ENCODE data around the gene DHX38. TPM values are rescaled to one million over a fixed set of nuclear protein-coding genes. Genes with fewer than 3 reads are reported as not detected.

Gene DHX38
- polyA plus RNA-seq, 6 donors from 2014 or later = 15.3 to 29.6 (median 20.1) TPM

- Mint-ChIP-seq H3K27me3 (no peaks in the 10 kb centered on the region), H3K4me3 (no peak overlapping the region), H3K4me1 (no peaks in the 10 kb centered on the region), H3K9me3 (no peaks in the 10 kb centered on the region), H3K27ac (no peak overlapping the region), H3K36me3 (peaks cover 21 to 23% of the 10 kb centered on the region in 2 donors)
- ATAC-seq (ENCODE audit: low read depth in 2 of 2) = no peak
- no peak for DNase-seq
Observed at GRCh38 chr16:72112906-72113615, 19.4 kb downstream of the DHX38 start.

DNA sequence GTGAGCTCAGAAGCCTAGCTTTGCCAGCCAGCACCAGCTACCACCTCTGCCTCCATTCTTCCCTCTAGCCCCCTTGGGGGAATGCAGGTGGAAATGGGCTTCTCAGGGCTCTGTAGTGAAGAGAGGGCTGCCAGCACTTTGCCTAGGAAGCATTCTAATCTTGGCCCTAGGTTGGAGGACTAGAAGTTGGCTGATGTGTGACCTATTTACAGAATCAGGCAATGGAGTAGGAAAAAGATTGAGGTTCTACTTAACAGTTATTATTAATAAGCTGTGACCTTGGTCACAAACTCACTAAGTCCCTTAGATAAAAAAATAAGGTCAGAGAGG is 19.9 kb downstream of the DHX38 start:
- no peaks in the 10 kb centered on the region for H3K9me3 Mint-ChIP-seq
- H3K4me1 Mint-ChIP-seq = no peaks in the 10 kb centered on the region
- no peaks in the 10 kb centered on the region for H3K27me3 Mint-ChIP-seq
- ATAC-seq (ENCODE audit: low read depth in 2 of 2) (no peak), DNase-seq (no peak)
- H3K36me3 Mint-ChIP-seq = peaks cover 18 to 21% of the 10 kb centered on the region in 2 donors
- H3K27ac Mint-ChIP-seq = no peak overlapping the region
- H3K4me3 Mint-ChIP-seq = no peak overlapping the region

DNA sequence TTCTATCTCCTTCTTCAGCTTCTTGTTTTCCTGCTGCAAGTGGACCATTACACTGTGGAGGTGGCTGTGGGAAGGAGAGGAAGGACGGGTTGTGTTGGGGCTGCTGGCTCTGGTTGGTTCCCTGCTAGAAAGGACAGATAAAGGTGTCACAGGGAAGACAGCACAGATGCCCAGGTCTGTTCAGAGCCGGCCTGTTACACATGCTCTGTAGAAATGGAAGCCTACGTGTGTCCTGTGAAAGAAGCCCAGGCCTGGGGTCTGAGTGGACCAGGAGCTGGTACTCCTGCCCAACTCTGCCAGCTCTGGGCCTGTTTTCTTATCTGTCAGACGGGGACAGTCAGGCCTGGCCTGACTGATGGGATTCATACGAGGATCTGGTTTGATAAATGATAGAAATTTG is 26.4 kb downstream of the DHX38 start:
- ATAC-seq (ENCODE audit: low read depth in 2 of 2) (no peak), DNase-seq (no peak)
- Mint-ChIP-seq H3K27ac (peak overlapping the region in 1 of 6 donors; percentile 84), H3K9me3 (no peaks in the 10 kb centered on the region), H3K36me3 (no peaks in the 10 kb centered on the region), H3K27me3 (no peaks in the 10 kb centered on the region), H3K4me1 (peaks cover 0 to 3% (median 0%) of the 10 kb centered on the region in 3 donors), H3K4me3 (no peak overlapping the region)

DNA sequence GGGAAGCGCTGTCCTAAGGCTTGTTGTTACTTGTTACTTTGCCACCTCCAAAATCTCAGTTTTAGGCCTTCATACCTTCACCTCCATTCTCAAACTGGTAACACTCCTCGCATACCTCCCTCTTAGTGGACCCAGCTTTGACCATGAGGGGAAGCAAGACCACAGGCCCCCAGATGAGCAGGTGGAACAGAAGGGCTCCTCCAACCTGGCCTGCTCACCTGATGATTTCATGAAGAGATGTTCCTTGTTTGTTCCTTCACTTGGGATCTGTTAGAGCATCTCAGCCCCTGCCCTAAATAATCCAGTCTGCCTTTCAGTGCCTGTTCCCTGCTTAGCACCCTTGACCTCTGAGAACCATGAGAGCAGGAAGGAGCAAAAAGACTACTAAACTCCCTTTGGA is 28.7 kb downstream of the DHX38 start:
- DNase-seq (no peak), ATAC-seq (ENCODE audit: low read depth in 2 of 2) (no peak)
- H3K27ac Mint-ChIP-seq = peak overlapping the region in 1 of 6 donors; percentile 74
- no peaks in the 10 kb centered on the region for H3K27me3 Mint-ChIP-seq
- no peak overlapping the region for H3K4me3 Mint-ChIP-seq
- peaks cover 0 to 5% (median 0%) of the 10 kb centered on the region in 3 donors for H3K4me1 Mint-ChIP-seq
- no peaks in the 10 kb centered on the region for H3K36me3 Mint-ChIP-seq
- H3K9me3 Mint-ChIP-seq = no peaks in the 10 kb centered on the region

DNA sequence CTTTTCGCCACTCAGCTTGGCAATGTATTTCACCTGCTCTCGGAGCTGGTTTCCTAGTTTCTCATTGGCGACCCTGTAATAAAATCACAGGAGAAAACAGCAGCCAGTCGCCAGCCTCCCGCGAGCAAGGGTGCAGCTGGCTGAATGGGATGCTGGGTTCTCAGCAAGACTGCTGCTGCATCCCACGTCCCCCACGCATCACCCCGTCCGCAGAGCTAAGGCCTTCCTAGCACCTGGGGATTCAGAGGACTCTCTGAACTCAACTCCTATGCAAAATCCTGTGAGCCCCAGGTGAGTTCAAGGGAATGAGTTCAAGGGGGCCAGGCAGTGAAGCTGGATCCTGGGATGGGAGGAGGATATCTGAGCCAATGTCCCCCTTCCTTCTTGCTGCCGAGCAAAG is 29.3 kb downstream of the DHX38 start:
- H3K4me1 Mint-ChIP-seq = peaks cover 0 to 5% (median 0%) of the 10 kb centered on the region in 3 donors
- no peak overlapping the region for H3K4me3 Mint-ChIP-seq
- DNase-seq = no peak
- no peaks in the 10 kb centered on the region for H3K9me3 Mint-ChIP-seq
- no peak overlapping the region for H3K27ac Mint-ChIP-seq
- no peaks in the 10 kb centered on the region for H3K36me3 Mint-ChIP-seq
- no peak for ATAC-seq (ENCODE audit: low read depth in 2 of 2)
- no peaks in the 10 kb centered on the region for H3K27me3 Mint-ChIP-seq

DNA sequence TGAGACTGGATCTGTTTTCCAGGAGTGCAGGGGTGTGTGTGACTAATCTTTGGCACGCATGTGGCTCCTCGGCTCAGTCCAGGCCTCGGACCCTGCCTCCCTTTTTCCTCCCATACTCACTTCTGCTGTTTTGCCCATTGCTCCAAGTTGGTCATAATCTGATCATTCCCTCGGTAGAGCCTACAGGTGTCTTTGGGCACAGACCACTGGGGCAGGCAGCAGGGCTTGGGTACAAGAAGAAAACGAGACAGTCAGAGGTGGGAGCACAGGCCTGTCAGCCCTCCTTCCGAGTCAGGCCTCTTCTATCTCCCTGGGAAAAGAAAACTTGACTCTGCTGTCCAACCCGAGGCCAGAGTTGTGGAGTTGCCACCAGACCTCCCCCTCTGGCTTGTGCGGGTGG is 29.8 kb downstream of the DHX38 start:
- Mint-ChIP-seq H3K27ac (no peak overlapping the region), H3K4me3 (peak overlapping the region in 1 of 8 donors; percentile 42), H3K36me3 (no peaks in the 10 kb centered on the region), H3K9me3 (no peaks in the 10 kb centered on the region), H3K27me3 (no peaks in the 10 kb centered on the region), H3K4me1 (peaks cover 0 to 5% (median 0%) of the 10 kb centered on the region in 3 donors)
- DNase-seq = no peak
- ATAC-seq (ENCODE audit: low read depth in 2 of 2) = no peak

DNA sequence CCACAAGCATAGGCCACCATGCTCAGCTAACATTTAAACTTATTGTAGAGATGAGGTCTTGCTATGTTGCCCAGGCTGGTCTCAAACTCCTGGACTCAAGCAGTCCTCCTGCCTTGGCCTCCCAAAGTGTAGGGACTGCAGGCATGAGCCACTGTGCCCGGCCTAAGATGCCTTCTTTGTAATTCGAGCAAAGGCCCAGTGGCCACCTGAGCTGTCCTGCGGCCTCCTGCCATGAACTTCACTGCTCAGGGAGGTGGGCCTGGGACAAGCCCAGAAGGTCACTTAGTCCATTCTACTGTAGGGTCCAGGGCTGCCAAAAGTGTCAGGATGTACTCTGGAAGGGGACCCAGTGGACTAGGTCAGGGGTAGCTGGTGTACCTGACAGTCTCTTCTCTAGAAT is 30.5 kb downstream of the DHX38 start:
- Mint-ChIP-seq H3K27ac (no peak overlapping the region), H3K4me3 (no peak overlapping the region), H3K4me1 (peaks cover 0 to 5% (median 0%) of the 10 kb centered on the region in 3 donors), H3K9me3 (no peaks in the 10 kb centered on the region), H3K36me3 (no peaks in the 10 kb centered on the region), H3K27me3 (no peaks in the 10 kb centered on the region)
- DNase-seq = no peak
- ATAC-seq (ENCODE audit: low read depth in 2 of 2) = no peak

DNA sequence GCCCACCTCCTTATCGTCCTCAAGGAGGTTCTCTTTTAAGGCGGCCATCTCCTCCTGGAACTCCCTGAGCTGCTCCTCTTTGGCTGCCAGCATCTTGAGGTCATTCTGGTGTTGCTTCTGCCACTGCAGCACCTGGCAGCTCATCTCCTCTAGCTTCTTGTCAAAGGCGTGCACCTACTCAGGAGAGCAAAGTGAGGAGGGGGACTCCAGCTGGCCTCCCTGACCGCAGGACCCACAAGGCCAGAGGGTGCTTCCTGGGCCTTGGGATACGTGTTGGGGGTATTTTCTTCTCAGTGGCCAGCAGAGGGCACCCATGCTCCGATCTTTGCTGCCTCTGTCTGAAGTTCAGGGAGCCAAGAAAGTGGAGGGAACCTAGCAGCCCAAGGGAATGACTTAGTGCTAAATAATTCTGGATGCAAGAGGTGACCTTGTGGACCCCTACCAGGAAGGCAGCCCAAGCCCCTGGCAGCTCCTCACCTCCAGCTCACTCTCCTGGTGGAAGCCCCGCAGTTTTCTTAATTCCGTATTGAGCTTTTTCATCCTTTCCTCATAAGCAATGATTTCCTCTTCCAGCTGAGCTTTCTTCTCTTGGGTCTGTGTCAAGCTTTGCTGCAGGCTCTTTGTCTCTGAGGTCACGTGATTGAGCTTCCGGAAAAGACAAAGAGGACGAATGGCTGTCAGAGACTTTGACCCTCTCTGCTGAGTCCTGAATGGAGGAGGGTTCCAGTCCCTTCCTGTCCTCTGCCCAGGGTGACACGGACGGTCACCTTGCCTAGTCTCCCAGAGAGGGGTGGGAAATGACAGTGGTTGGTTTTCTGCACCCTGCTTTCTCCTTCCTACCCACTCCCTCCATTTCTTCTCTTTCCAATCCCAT is 31.4 kb downstream of the DHX38 start:
- peak overlapping the region in 3 of 6 donors; percentile 52 to 70 (median 54) for H3K27ac Mint-ChIP-seq
- H3K9me3 Mint-ChIP-seq = no peaks in the 10 kb centered on the region
- peak; percentile 51 for DNase-seq
- peak overlapping the region in 1 of 8 donors; percentile 15 for H3K4me3 Mint-ChIP-seq
- H3K4me1 Mint-ChIP-seq = peaks cover 0 to 5% (median 0%) of the 10 kb centered on the region in 3 donors
- peak; percentile 32 to 41 for ATAC-seq (ENCODE audit: low read depth in 2 of 2)
- H3K36me3 Mint-ChIP-seq = no peaks in the 10 kb centered on the region
- H3K27me3 Mint-ChIP-seq = no peaks in the 10 kb centered on the region

DNA sequence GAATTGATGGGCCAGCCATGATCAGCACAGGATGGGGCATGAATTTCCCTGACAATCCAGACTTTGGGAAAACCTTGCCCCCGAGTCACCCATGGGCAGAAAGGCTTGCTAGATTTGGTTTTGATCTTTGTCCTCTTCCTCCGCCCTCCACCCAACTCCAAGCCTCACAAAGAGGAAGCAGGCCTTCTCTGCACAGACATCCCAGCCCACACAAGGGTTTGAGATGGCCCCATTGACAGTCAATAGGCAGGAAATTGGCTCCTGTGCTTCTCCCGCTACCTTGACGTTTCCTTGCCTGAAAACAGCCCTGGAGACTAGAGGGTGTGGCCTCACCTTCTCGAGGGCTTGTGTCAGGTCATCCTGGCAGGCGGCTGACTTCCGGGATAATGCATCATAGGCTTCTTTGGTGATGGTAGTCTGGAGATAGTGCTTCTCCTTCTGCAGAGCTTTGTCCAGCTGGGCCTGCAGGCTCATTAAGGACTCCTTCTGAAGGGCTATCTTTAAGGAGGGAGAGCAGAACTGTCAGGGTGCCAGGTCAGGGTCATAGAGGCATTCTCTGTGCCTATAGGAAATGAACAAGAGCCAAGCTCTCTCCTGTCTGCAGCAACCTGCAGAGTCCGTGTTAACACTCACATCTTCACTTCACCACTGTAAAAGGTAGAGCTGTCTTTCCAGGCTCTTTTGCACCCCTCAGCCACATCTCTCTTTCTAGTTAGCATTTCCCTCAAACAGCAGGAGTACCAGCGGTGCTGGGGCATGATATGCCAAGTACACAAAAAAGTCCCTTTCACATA is 32.2 kb downstream of the DHX38 start:
- Mint-ChIP-seq H3K4me3 (no peak overlapping the region), H3K4me1 (peaks cover 0 to 5% (median 0%) of the 10 kb centered on the region in 3 donors), H3K36me3 (no peaks in the 10 kb centered on the region), H3K9me3 (no peaks in the 10 kb centered on the region), H3K27me3 (no peaks in the 10 kb centered on the region), H3K27ac (no peak overlapping the region)
- no peak for DNase-seq
- no peak for ATAC-seq (ENCODE audit: low read depth in 2 of 2)

DNA sequence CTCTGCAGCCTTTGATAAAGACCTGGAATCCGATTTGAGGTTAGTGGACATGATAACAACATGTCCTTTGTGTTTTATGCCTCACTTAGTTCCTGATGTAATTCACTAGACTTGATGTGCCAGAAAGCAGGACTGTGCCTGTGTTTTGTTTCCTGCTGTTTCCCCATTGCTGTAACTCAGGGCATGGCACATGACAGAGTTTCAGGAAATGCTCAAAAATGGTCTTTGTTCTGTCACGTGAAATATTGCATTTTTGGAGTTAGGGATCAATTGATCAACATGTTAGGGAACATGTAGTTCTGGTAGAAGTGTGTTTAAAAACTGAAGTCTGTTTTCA is 32.8 kb downstream of the DHX38 start:
- no peak for DNase-seq
- Mint-ChIP-seq H3K4me1 (peaks cover 0 to 5% (median 0%) of the 10 kb centered on the region in 3 donors), H3K27ac (peak overlapping the region in 2 of 6 donors; percentile 5 to 38), H3K36me3 (no peaks in the 10 kb centered on the region), H3K9me3 (no peaks in the 10 kb centered on the region), H3K4me3 (no peak overlapping the region), H3K27me3 (no peaks in the 10 kb centered on the region)
- no peak for ATAC-seq (ENCODE audit: low read depth in 2 of 2)

GRCh38 chr16:72128701-72129100 is 35.1 kb downstream of the DHX38 start:
- Mint-ChIP-seq H3K27me3 (no peaks in the 10 kb centered on the region), H3K4me1 (peaks cover 0 to 5% (median 0%) of the 10 kb centered on the region in 3 donors), H3K4me3 (no peak overlapping the region), H3K9me3 (no peaks in the 10 kb centered on the region), H3K36me3 (no peaks in the 10 kb centered on the region), H3K27ac (no peak overlapping the region)
- DNase-seq (no peak), ATAC-seq (ENCODE audit: low read depth in 2 of 2) (no peak)

GRCh38 chr16:72129976-72130656 is 36.5 kb downstream of the DHX38 start:
- H3K4me3 Mint-ChIP-seq = no peak overlapping the region
- H3K27ac Mint-ChIP-seq = peak overlapping the region in 1 of 6 donors; percentile 43
- H3K27me3 Mint-ChIP-seq = no peaks in the 10 kb centered on the region
- DNase-seq (no peak), ATAC-seq (ENCODE audit: low read depth in 2 of 2) (no peak)
- no peaks in the 10 kb centered on the region for H3K36me3 Mint-ChIP-seq
- H3K9me3 Mint-ChIP-seq = no peaks in the 10 kb centered on the region
- peaks cover 0 to 1% (median 0%) of the 10 kb centered on the region in 3 donors for H3K4me1 Mint-ChIP-seq

DNA sequence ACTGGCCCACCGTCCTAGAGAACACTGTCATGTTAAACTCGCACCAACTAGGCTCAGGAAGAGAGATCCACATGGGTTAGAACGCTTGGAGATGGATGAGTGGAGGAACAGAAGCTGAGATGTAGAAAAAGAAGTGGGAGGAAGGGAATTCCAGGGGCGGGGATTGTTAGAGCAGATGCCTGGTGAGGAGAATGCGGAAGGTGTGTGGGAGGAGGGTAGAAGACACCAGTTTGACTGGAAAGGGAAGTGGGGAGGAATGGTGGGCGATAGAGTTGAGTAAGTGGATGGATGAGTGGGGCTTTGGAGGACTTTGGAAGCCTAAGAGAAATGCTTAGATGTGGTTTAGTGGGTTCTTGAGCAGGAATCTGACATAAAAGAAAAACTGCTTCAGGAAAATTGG is 37.4 kb downstream of the DHX38 start:
- H3K27ac Mint-ChIP-seq = no peak overlapping the region
- H3K27me3 Mint-ChIP-seq = no peaks in the 10 kb centered on the region
- no peaks in the 10 kb centered on the region for H3K36me3 Mint-ChIP-seq
- H3K4me1 Mint-ChIP-seq = no peaks in the 10 kb centered on the region
- no peak overlapping the region for H3K4me3 Mint-ChIP-seq
- DNase-seq (no peak), ATAC-seq (ENCODE audit: low read depth in 2 of 2) (no peak)
- H3K9me3 Mint-ChIP-seq = no peaks in the 10 kb centered on the region

All from naive B cell (primary cell).